CD4-positive, alpha-beta T cell treated with Interferon gamma for 1 hour (primary cell): ENCODE data around the gene FBXO11.

ENCODE experiments used
- DNase-seq: peaks from one replicate; pipeline ENCODE4 v3.0.0-alpha.2; 2020

The FBXO11 gene

GRCh38 chr2:47844162-47844561 is 62.1 kb downstream of the FBXO11 start:
- no peak for DNase-seq

- DNase-seq, result no peak
Observed at GRCh38 chr2:47843407-47843806, 62.9 kb downstream of the FBXO11 start.

- no peak for DNase-seq
Observed at GRCh38 chr2:47842846-47843245, 63.5 kb downstream of the FBXO11 start.

- DNase-seq, result no peak
Observed at GRCh38 chr2:47838686-47839085, 67.6 kb downstream of the FBXO11 start.

- no peak for DNase-seq
Observed at GRCh38 chr2:47838249-47838648, 68.0 kb downstream of the FBXO11 start.

GRCh38 chr2:47833516-47833968 is 72.8 kb downstream of the FBXO11 start:
- DNase-seq, result no peak

- DNase-seq, result no peak
Observed at GRCh38 chr2:47822518-47822917, 83.8 kb downstream of the FBXO11 start.

GRCh38 chr2:47819834-47820233 is 86.5 kb downstream of the FBXO11 start:
- no peak for DNase-seq

- DNase-seq, result no peak
Observed at GRCh38 chr2:47818777-47819176, 87.5 kb downstream of the FBXO11 start.

- no peak for DNase-seq
Observed at GRCh38 chr2:47815764-47816163, 90.5 kb downstream of the FBXO11 start.

GRCh38 chr2:47811668-47812067 is 94.6 kb downstream of the FBXO11 start:
- DNase-seq, result no peak

- DNase-seq, result no peak
Observed at GRCh38 chr2:47810850-47811249, 95.4 kb downstream of the FBXO11 start.

GRCh38 chr2:47809903-47810302 is 96.4 kb downstream of the FBXO11 start:
- no peak for DNase-seq

- DNase-seq, result no peak
Observed at GRCh38 chr2:47808614-47809013, 97.7 kb downstream of the FBXO11 start.

- no peak for DNase-seq
Observed at GRCh38 chr2:47805850-47806249, 100.4 kb downstream of the FBXO11 start.

GRCh38 chr2:47803770-47804169 is 102.5 kb downstream of the FBXO11 start:
- DNase-seq, result no peak

GRCh38 chr2:47803363-47803762 is 102.9 kb downstream of the FBXO11 start:
- no peak for DNase-seq

- no peak for DNase-seq
Observed at GRCh38 chr2:47801118-47801517, 105.2 kb downstream of the FBXO11 start.

GRCh38 chr2:47799031-47799609 is 107.2 kb downstream of the FBXO11 start:
- DNase-seq, result no peak

GRCh38 chr2:47798631-47799030 is 107.7 kb downstream of the FBXO11 start:
- DNase-seq, result peak; percentile 16

GRCh38 chr2:47796090-47796697 is 110.1 kb downstream of the FBXO11 start:
- DNase-seq, result no peak

- DNase-seq, result no peak
Observed at GRCh38 chr2:47785986-47786385, 120.3 kb downstream of the FBXO11 start.

- no peak for DNase-seq
Observed at GRCh38 chr2:47784352-47784851, 121.9 kb downstream of the FBXO11 start.

- DNase-seq, result peak; percentile 69
Observed at GRCh38 chr2:47783486-47784351, 122.6 kb downstream of the FBXO11 start.
